Stimulated activated memory B cell treated with anti-CD40 and anti-IgM and Interleukin-4, amounts not matched to agents 10 μg/mL and 1 μg/mL and 100 μg/mL, for 72 hours (primary cell): ENCODE measurements around the gene FRMD3.

Experiments
- ATAC-seq: fragments of 150-1000 bp; cut with Tn5 transposase; 2 replicates; pipeline ENCODE4 v1.10.0; 2021
- H3K27ac Mint-ChIP-seq: one replicate; pipeline ENCODE4 v1.8.0; 2022; ENCODE audit warnings: mild to moderate bottlenecking, mixed read lengths
- H3K27me3 Mint-ChIP-seq: one replicate; pipeline ENCODE4 v1.8.0; 2022; ENCODE audit warnings: mixed read lengths
- H3K36me3 Mint-ChIP-seq: one replicate; pipeline ENCODE4 v1.8.0; 2022; ENCODE audit warnings: mixed read lengths
- H3K4me1 Mint-ChIP-seq: one replicate; pipeline ENCODE4 v1.8.0; 2022; ENCODE audit warnings: mixed read lengths
- H3K4me3 Mint-ChIP-seq: one replicate; pipeline ENCODE4 v1.8.0; 2022; ENCODE audit warnings: mild to moderate bottlenecking, moderate library complexity, mixed read lengths
- H3K9me3 Mint-ChIP-seq: one replicate; pipeline ENCODE4 v1.8.0; 2022; ENCODE audit warnings: mixed read lengths

Gene FRMD3

GRCh38 chr9:83266666-83267496, 271.3 kb downstream of the FRMD3 start:
- Mint-ChIP-seq H3K27me3 (no peaks in the 10 kb centered on the region), H3K9me3 (no peaks in the 10 kb centered on the region), H3K27ac (no peak overlapping the region), H3K36me3 (no peaks in the 10 kb centered on the region), H3K4me1 (no peaks in the 10 kb centered on the region), H3K4me3 (no peak overlapping the region)
- peak; percentile 34 for ATAC-seq

- H3K4me1 Mint-ChIP-seq = no peaks in the 10 kb centered on the region
- H3K9me3 Mint-ChIP-seq = no peaks in the 10 kb centered on the region
- H3K4me3 Mint-ChIP-seq = no peak overlapping the region
- no peak for ATAC-seq
- no peaks in the 10 kb centered on the region for H3K27me3 Mint-ChIP-seq
- no peak overlapping the region for H3K27ac Mint-ChIP-seq
- no peaks in the 10 kb centered on the region for H3K36me3 Mint-ChIP-seq
Measured at GRCh38 chr9:83266331-83266665, 271.9 kb downstream of the FRMD3 start.

- no peaks in the 10 kb centered on the region for H3K4me1 Mint-ChIP-seq
Measured at GRCh38 chr9:83264315-83264714, 273.9 kb downstream of the FRMD3 start.

GRCh38 chr9:83259558-83259957, 278.6 kb downstream of the FRMD3 start:
- Mint-ChIP-seq H3K9me3 (no peaks in the 10 kb centered on the region), H3K27ac (no peak overlapping the region), H3K27me3 (no peaks in the 10 kb centered on the region), H3K36me3 (no peaks in the 10 kb centered on the region), H3K4me1 (no peaks in the 10 kb centered on the region), H3K4me3 (no peak overlapping the region)
- ATAC-seq = no peak

More at GRCh38 chr9:83264315-83264714, 273.9 kb downstream of the FRMD3 start:
- no peaks in the 10 kb centered on the region for H3K36me3 Mint-ChIP-seq
- no peak overlapping the region for H3K27ac Mint-ChIP-seq
- H3K9me3 Mint-ChIP-seq = no peaks in the 10 kb centered on the region
- H3K27me3 Mint-ChIP-seq = no peaks in the 10 kb centered on the region
- ATAC-seq = no peak
- H3K4me3 Mint-ChIP-seq = no peak overlapping the region

GRCh38 chr9:83257937-83258891, 280.0 kb downstream of the FRMD3 start:
- ATAC-seq = no peak
- Mint-ChIP-seq H3K4me1 (no peaks in the 10 kb centered on the region), H3K9me3 (peaks cover under 1% of the 10 kb centered on the region), H3K36me3 (no peaks in the 10 kb centered on the region), H3K27me3 (no peaks in the 10 kb centered on the region), H3K27ac (no peak overlapping the region), H3K4me3 (no peak overlapping the region)

GRCh38 chr9:83247732-83248131, 290.5 kb downstream of the FRMD3 start:
- Mint-ChIP-seq H3K9me3 (peaks cover 10% of the 10 kb centered on the region), H3K4me3 (no peak overlapping the region), H3K36me3 (peaks cover 5% of the 10 kb centered on the region), H3K4me1 (no peaks in the 10 kb centered on the region), H3K27me3 (no peaks in the 10 kb centered on the region), H3K27ac (no peak overlapping the region)
- no peak for ATAC-seq

- Mint-ChIP-seq H3K36me3 (no peaks in the 10 kb centered on the region), H3K27me3 (no peaks in the 10 kb centered on the region), H3K27ac (no peak overlapping the region), H3K4me3 (no peak overlapping the region), H3K9me3 (no peaks in the 10 kb centered on the region), H3K4me1 (no peaks in the 10 kb centered on the region)
- ATAC-seq = no peak
Measured at GRCh38 chr9:83245979-83246659, 292.1 kb downstream of the FRMD3 start.

GRCh38 chr9:83242066-83242465, 296.1 kb downstream of the FRMD3 start:
- no peaks in the 10 kb centered on the region for H3K36me3 Mint-ChIP-seq
- no peaks in the 10 kb centered on the region for H3K9me3 Mint-ChIP-seq
- no peak overlapping the region for H3K27ac Mint-ChIP-seq
- H3K27me3 Mint-ChIP-seq = no peaks in the 10 kb centered on the region
- no peak for ATAC-seq
- no peak overlapping the region for H3K4me3 Mint-ChIP-seq
- no peaks in the 10 kb centered on the region for H3K4me1 Mint-ChIP-seq

- H3K9me3 Mint-ChIP-seq = no peaks in the 10 kb centered on the region
- H3K4me3 Mint-ChIP-seq = no peak overlapping the region
- no peak for ATAC-seq
- H3K4me1 Mint-ChIP-seq = no peaks in the 10 kb centered on the region
- H3K27ac Mint-ChIP-seq = no peak overlapping the region
- H3K27me3 Mint-ChIP-seq = no peaks in the 10 kb centered on the region
- no peaks in the 10 kb centered on the region for H3K36me3 Mint-ChIP-seq
Measured at GRCh38 chr9:83240671-83241070, 297.5 kb downstream of the FRMD3 start.

- Mint-ChIP-seq H3K27me3 (no peaks in the 10 kb centered on the region), H3K4me1 (no peaks in the 10 kb centered on the region), H3K27ac (no peak overlapping the region), H3K4me3 (no peak overlapping the region), H3K36me3 (no peaks in the 10 kb centered on the region), H3K9me3 (no peaks in the 10 kb centered on the region)
- no peak for ATAC-seq
Measured at GRCh38 chr9:83239747-83240146, 298.5 kb downstream of the FRMD3 start.

- no peaks in the 10 kb centered on the region for H3K4me1 Mint-ChIP-seq
- H3K36me3 Mint-ChIP-seq = no peaks in the 10 kb centered on the region
- no peak overlapping the region for H3K27ac Mint-ChIP-seq
- no peak overlapping the region for H3K4me3 Mint-ChIP-seq
- no peak for ATAC-seq
- no peaks in the 10 kb centered on the region for H3K27me3 Mint-ChIP-seq
- H3K9me3 Mint-ChIP-seq = no peaks in the 10 kb centered on the region
Measured at GRCh38 chr9:83238871-83239640, 299.1 kb downstream of the FRMD3 start.

GRCh38 chr9:83236029-83236696, 302.0 kb downstream of the FRMD3 start:
- Mint-ChIP-seq H3K27ac (no peak overlapping the region), H3K4me3 (no peak overlapping the region), H3K27me3 (no peaks in the 10 kb centered on the region), H3K4me1 (no peaks in the 10 kb centered on the region), H3K9me3 (no peaks in the 10 kb centered on the region), H3K36me3 (no peaks in the 10 kb centered on the region)
- no peak for ATAC-seq

GRCh38 chr9:83235526-83235925, 302.7 kb downstream of the FRMD3 start:
- no peaks in the 10 kb centered on the region for H3K27me3 Mint-ChIP-seq
- no peaks in the 10 kb centered on the region for H3K4me1 Mint-ChIP-seq
- ATAC-seq = no peak
- H3K4me3 Mint-ChIP-seq = no peak overlapping the region
- H3K9me3 Mint-ChIP-seq = no peaks in the 10 kb centered on the region
- no peaks in the 10 kb centered on the region for H3K36me3 Mint-ChIP-seq
- H3K27ac Mint-ChIP-seq = no peak overlapping the region

GRCh38 chr9:83234541-83234940, 303.7 kb downstream of the FRMD3 start:
- ATAC-seq = no peak
- Mint-ChIP-seq H3K9me3 (no peaks in the 10 kb centered on the region), H3K27ac (no peak overlapping the region), H3K4me3 (no peak overlapping the region), H3K27me3 (no peaks in the 10 kb centered on the region), H3K36me3 (no peaks in the 10 kb centered on the region), H3K4me1 (no peaks in the 10 kb centered on the region)
